Measurements from ENCODE around the gene MED7.

MED7 gene

GRCh38 chr5:157121709-157122108 lies 21.0 kb downstream of the MED7 start:
- H3K4me3 ChIP-seq (ENCODE audit: low read depth, low read length): no peak overlapping the region
- no peak for DNase-seq (ENCODE audit: low read depth)
- no peak for TF ChIP-seq CTCF (conservative IDR thresholded peaks at IDR 0.05; ENCODE audit: low read depth, low read length)

- no peak for DNase-seq (ENCODE audit: low read depth)
- TF ChIP-seq CTCF (conservative IDR thresholded peaks at IDR 0.05; ENCODE audit: low read depth, low read length): no peak
- no peak overlapping the region for H3K4me3 ChIP-seq (ENCODE audit: low read depth, low read length)
Measured at GRCh38 chr5:157120102-157120501, 22.6 kb downstream of the MED7 start.

- H3K4me3 ChIP-seq (ENCODE audit: low read depth, low read length): no peak overlapping the region
- no peak for DNase-seq (ENCODE audit: low read depth)
- no peak for TF ChIP-seq CTCF (conservative IDR thresholded peaks at IDR 0.05; ENCODE audit: low read depth, low read length)
Measured at GRCh38 chr5:157116483-157116954, 26.1 kb downstream of the MED7 start.

- no peak for TF ChIP-seq CTCF (conservative IDR thresholded peaks at IDR 0.05; ENCODE audit: low read depth, low read length)
- H3K4me3 ChIP-seq (ENCODE audit: low read depth, low read length): no peak overlapping the region
- no peak for DNase-seq (ENCODE audit: low read depth)
Measured at GRCh38 chr5:157115502-157115901, 27.2 kb downstream of the MED7 start.

- H3K4me3 ChIP-seq (ENCODE audit: low read depth, low read length): no peak overlapping the region
- no peak for TF ChIP-seq CTCF (conservative IDR thresholded peaks at IDR 0.05; ENCODE audit: low read depth, low read length)
- no peak for DNase-seq (ENCODE audit: low read depth)
Measured at GRCh38 chr5:157115012-157115411, 27.7 kb downstream of the MED7 start.

GRCh38 chr5:157113002-157113401 lies 29.7 kb downstream of the MED7 start:
- no peak for TF ChIP-seq CTCF (conservative IDR thresholded peaks at IDR 0.05; ENCODE audit: low read depth, low read length)
- peak; percentile 4 for DNase-seq (ENCODE audit: low read depth)
- H3K4me3 ChIP-seq (ENCODE audit: low read depth, low read length): no peak overlapping the region

- DNase-seq (ENCODE audit: low read depth): no peak
- no peak overlapping the region for H3K4me3 ChIP-seq (ENCODE audit: low read depth, low read length)
- TF ChIP-seq CTCF (conservative IDR thresholded peaks at IDR 0.05; ENCODE audit: low read depth, low read length): no peak
Measured at GRCh38 chr5:157109744-157110143, 32.9 kb downstream of the MED7 start.

Data from choroid plexus epithelial cell (primary cell).